GM21529 (cell line): Measurements from ENCODE around the gene NEIL3.

Experiments
- ATAC-seq: cut with Tn5 transposase; IDR thresholded peaks from one replicate; pipeline ENCODE4 v1.9.1; 2021; ENCODE audit not compliant: unreplicated experiment

The NEIL3 gene

GRCh38 chr4:177408023-177408422 lies 98.3 kb downstream of the NEIL3 start:
- no peak for ATAC-seq

DNA sequence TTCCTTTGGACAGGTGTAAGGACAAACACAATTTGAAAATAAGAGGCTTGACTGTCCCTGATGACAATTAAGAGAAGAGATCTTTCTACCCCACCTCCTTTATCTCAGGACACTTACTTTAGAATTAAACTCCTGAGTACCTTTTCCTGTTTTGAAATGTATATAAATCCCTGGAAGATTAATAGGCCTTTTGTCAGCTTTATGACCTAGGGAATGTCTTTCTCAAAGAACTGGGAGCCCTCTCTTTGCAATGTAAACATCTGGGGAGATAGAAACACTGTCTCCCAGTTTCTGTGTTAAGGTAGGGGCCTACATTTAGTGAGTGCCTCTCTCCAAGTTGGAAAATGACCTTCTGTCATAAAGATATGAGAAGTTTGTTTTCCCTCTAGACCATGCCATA lies 100.9 kb downstream of the NEIL3 start:
- no peak for ATAC-seq

DNA sequence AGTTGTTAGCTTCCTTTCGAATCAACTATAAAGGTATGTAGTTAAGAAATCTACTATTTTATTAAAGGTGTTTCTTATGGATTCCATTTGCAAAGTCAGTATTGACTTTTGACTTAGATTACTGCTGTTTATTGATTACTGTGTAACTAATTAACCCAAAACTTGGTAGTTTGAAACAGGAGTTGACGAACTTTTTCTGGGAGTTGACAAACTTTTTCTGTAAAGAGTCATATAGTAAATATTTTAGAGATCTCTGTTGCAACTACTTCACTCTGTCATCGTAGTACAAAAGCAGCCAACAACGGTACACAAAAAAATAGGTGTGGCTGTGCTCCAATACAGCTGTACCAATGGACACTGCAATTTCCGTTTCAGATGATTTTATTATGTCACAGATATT lies 102.3 kb downstream of the NEIL3 start:
- no peak for ATAC-seq
